BLaER1 treated with 17β-estradiol and CSF1 and Interleukin-3, amounts not matched to agents 10 nM and 100 nM (cell line): Measurements from ENCODE around the gene AKNAD1.

Experiments used
- H3K27ac ChIP-seq, 11 experiments: shearing (Covaris generic); formaldehyde crosslinking; 2 replicates each; pipeline ENCODE4 v1.8.1; 2022
- H3K27me3 ChIP-seq, 11 experiments: shearing (Covaris generic); formaldehyde crosslinking; 2 replicates each; pipeline ENCODE4 v1.8.1; 2022
- H3K36me3 ChIP-seq, 11 experiments: shearing (Covaris generic); formaldehyde crosslinking; 2 replicates each; pipeline ENCODE4 v1.8.1; 2022
- H3K4me1 ChIP-seq, 10 experiments: shearing (Covaris generic); formaldehyde crosslinking; 2 replicates each; pipeline ENCODE4 v1.8.1; 2022
- H3K4me2 ChIP-seq, 11 experiments: shearing (Covaris generic); formaldehyde crosslinking; 2 replicates each; pipeline ENCODE4 v1.8.1; 2022
- H3K4me3 ChIP-seq, 10 experiments: shearing (Covaris generic); formaldehyde crosslinking; 2 replicates each; pipeline ENCODE4 v1.8.1; 2022
- H3K9ac ChIP-seq, 11 experiments: shearing (Covaris generic); formaldehyde crosslinking; 2 replicates each; pipeline ENCODE4 v1.8.1; 2022
- H3K9me3 ChIP-seq, 11 experiments: shearing (Covaris generic); formaldehyde crosslinking; replicated peaks in 1 of 11; 2 replicates each; pipeline ENCODE4 v1.8.1; 2022
- H4K20me1 ChIP-seq, 11 experiments: shearing (Covaris generic); formaldehyde crosslinking; 2 replicates each; pipeline ENCODE4 v1.8.1; 2022
- Cebpa-rat ChIP-seq, 11 experiments: shearing (Covaris generic); IDR thresholded peaks; 2 replicates each; pipeline ENCODE4 v1.8.1; 2022

Gene AKNAD1

DNA sequence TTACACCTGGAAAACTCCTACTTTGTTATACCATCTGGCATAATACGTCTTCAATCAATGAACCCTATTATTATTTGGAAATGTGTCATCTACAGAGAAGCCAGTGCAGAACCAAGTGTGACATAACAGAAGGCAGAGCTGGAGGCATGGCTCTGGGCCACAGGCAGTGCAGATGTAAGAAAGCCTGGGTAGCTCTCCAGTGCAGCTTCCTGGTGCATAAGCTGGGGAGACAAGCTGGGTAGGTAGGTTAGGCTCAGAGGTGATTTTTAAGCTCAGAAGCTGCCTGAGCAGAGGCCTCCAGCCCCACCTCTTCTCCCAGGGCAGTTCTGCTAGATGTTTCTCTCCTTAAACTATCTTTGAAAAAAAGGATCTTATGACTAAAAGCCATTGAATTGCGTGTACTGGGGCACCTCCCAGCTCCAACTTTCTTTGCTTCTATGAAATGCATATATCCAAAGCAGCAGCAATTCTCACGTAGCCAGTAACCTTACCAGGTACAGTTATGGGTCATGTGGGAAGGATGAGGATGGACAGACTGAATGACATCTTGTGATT lies 30.7 kb downstream of the AKNAD1 start:
- Histone ChIP-seq H3K27ac (no peak overlapping the region), H3K9ac (no peak overlapping the region), H3K36me3 (no peaks in the 10 kb centered on the region), H4K20me1 (no peaks in the 10 kb centered on the region), H3K9me3 (no peaks in the 10 kb centered on the region), H3K27me3 (no peaks in the 10 kb centered on the region), H3K4me1 (peaks cover 0 to 13% (median 11%) of the 10 kb centered on the region in 10 experiments; a peak in 15 of 20 replicates), H3K4me3 (no peak overlapping the region), H3K4me2 (no peak overlapping the region)
- TF ChIP-seq Cebpa-rat (IDR thresholded peaks at IDR 0.05), result no peak

DNA sequence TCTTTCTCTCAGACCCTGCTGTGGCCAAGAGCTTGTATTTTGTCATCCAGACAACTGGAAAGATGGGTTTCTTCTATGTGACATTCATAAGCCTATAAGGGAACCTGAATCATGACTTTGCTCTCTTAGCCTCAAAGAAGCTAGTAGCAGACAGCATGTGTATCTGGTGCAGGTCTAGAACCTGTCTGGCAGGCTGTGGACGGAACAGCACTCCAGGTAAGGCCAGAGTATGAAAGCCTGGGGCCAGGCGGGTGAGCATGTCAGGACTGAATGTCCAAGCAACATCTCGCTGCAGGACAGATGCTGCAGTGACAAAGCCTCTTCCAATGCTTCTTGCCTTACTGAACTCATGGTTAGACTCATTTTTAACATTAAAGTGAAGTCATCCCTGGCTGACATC lies 32.8 kb downstream of the AKNAD1 start:
- H3K4me1 ChIP-seq, result no peaks in the 10 kb centered on the region
- H3K4me3 ChIP-seq, result no peak overlapping the region
- no peaks in the 10 kb centered on the region for H3K27me3 ChIP-seq
- no peak overlapping the region for H3K27ac ChIP-seq
- no peak overlapping the region for H3K9ac ChIP-seq
- H4K20me1 ChIP-seq, result no peaks in the 10 kb centered on the region
- H3K4me2 ChIP-seq, result no peak overlapping the region
- TF ChIP-seq Cebpa-rat (IDR thresholded peaks at IDR 0.05), result no peak
- no peaks in the 10 kb centered on the region for H3K9me3 ChIP-seq
- H3K36me3 ChIP-seq, result no peaks in the 10 kb centered on the region

DNA sequence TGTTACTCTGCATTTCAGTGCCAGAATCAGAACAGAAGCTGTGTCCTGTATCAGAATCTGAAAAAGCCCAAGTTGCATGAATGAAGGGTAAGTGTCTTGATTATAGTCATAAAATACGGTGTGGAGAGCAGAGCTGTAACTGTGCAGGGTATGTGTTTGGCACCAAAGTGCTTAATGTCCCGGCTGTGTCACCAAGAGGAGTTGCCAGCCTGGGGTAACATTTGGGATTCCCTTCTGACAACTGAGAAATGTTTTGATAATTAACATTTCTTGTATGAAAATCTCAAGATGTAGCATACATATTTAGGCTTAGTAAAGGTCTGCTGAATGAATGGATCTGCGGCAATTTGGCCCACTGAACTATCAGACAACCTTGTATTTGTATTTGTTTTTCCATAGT lies 33.3 kb downstream of the AKNAD1 start:
- Histone ChIP-seq H3K4me2 (no peak overlapping the region), H3K27me3 (no peaks in the 10 kb centered on the region), H3K36me3 (no peaks in the 10 kb centered on the region), H3K9me3 (no peaks in the 10 kb centered on the region), H3K4me3 (no peak overlapping the region), H3K27ac (no peak overlapping the region), H4K20me1 (no peaks in the 10 kb centered on the region), H3K4me1 (no peaks in the 10 kb centered on the region), H3K9ac (no peak overlapping the region)
- no peak for TF ChIP-seq Cebpa-rat (IDR thresholded peaks at IDR 0.05)

DNA sequence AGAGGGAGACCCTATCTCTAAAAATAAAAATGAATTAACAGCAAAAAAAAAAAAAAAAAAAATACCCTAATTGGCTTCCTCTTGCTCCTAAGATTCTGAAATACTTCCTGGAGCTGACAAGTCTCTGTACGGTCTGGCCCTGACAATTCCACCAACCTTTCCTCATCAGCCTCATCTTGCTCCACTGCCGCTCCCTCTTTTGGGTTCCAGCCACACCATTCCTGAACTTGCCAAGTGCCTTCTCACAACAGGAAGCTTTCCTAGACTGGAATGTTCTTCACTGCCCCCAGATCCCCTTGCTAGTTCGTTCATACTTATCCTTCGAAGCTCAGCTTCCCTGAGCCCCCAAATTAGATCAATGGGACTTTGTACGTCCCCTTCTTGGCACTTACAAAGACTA lies 37.0 kb downstream of the AKNAD1 start:
- TF ChIP-seq Cebpa-rat (IDR thresholded peaks at IDR 0.05), result no peak
- Histone ChIP-seq H3K9ac (no peak overlapping the region), H4K20me1 (no peaks in the 10 kb centered on the region), H3K4me2 (no peak overlapping the region), H3K4me1 (peaks cover 0 to 11% (median 0%) of the 10 kb centered on the region in 10 experiments; a peak in 5 of 20 replicates), H3K27ac (no peak overlapping the region), H3K9me3 (no peaks in the 10 kb centered on the region), H3K36me3 (no peaks in the 10 kb centered on the region), H3K27me3 (no peaks in the 10 kb centered on the region), H3K4me3 (no peak overlapping the region)

DNA sequence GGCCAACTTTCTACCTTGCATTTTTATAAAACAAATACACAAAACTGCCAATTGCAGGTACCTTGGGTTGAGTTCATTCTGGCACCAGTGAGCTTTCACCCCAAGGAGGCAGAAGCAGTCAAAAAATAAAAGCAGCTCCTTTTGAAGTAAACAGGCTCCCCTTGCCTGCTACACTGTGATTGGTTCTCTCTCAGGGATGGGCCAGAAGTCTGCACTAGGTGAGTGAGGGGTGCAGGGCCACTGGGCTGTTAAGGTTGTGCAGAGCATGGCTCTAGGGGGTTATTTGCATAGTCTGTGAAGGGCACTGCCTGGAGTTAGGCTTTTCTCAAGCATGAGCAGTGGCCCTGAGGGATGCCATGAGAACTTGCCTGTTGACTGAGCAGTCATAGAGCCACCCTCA lies 39.1 kb downstream of the AKNAD1 start:
- Histone ChIP-seq H4K20me1 (no peaks in the 10 kb centered on the region), H3K9me3 (no peaks in the 10 kb centered on the region), H3K27me3 (no peaks in the 10 kb centered on the region), H3K36me3 (no peaks in the 10 kb centered on the region), H3K4me2 (no peak overlapping the region), H3K4me3 (no peak overlapping the region), H3K9ac (no peak overlapping the region), H3K27ac (no peak overlapping the region), H3K4me1 (peaks cover 0 to 11% (median 0%) of the 10 kb centered on the region in 10 experiments; a peak in 5 of 20 replicates)
- TF ChIP-seq Cebpa-rat (IDR thresholded peaks at IDR 0.05), result no peak

DNA sequence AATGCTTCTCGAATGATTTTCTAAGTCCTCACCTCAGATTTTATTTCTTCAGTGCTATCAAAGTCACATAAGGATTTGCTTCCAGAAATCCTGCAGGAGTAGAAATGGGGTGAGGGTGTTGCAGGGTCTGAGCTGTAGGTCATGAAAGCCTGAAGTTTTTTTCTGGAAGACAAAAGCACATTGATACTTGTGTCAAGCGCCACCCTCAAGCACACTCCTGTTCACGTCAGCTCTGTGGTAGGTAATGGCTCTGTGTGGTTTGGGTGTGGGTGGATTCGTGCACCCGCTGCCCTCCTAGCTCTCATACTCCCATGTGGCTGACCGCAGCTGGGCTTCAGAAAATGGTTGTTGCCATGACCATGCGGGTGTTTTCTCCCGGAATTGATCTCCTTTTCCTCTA lies 39.9 kb downstream of the AKNAD1 start:
- TF ChIP-seq Cebpa-rat (IDR thresholded peaks at IDR 0.05), result no peak
- H4K20me1 ChIP-seq, result no peaks in the 10 kb centered on the region
- no peaks in the 10 kb centered on the region for H3K27me3 ChIP-seq
- H3K9ac ChIP-seq, result no peak overlapping the region
- H3K9me3 ChIP-seq, result no peaks in the 10 kb centered on the region
- peaks cover 0 to 11% (median 0%) of the 10 kb centered on the region in 10 experiments; a peak in 5 of 20 replicates for H3K4me1 ChIP-seq
- no peak overlapping the region for H3K4me2 ChIP-seq
- peaks cover 0 to 5% (median 3%) of the 10 kb centered on the region in 11 experiments; a peak in 7 of 22 replicates for H3K36me3 ChIP-seq
- H3K27ac ChIP-seq, result no peak overlapping the region
- H3K4me3 ChIP-seq, result no peak overlapping the region

DNA sequence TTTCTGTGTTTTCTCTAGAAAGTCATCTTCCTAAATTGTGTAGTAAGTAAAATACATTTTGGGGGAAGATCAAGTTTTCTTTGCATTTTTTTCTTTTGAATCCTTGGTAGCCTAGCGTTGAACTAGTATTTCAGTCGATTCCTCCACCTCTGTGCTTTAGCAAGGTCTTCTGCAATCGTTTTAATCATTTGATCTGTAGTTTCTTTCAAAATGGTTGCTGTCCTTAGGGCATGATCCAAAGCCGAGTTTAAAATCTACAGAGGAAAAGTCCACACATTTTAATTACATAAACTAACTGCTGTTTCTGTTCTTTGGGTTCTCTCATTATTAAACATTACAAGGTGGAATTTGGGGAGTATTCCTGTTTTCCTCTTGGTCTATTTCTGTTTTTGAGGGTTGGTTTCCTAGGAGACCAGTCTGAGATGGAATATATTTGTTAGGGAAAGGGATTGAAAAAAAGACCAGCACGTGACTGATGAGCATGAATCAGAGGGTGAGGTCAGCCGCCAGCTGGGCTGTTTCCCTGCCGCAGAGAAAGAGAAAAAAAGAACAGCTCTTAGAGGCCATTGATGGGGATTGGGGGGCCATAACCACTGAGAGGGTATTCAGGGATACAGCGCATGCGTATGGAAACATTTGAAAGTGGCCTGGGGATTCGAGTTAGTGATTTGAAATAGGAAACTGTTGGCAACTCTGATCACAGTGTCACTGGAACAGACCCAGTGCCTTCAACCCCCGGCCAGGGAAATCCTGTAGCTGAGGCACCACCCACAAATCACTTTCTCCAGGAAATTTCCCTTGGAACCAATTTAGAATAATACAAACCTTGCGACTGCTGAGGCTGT lies 40.6 kb downstream of the AKNAD1 start:
- Histone ChIP-seq H3K4me3 (no peak overlapping the region), H3K27ac (no peak overlapping the region), H3K27me3 (no peaks in the 10 kb centered on the region), H3K9me3 (no peaks in the 10 kb centered on the region), H4K20me1 (no peaks in the 10 kb centered on the region), H3K4me1 (peaks cover 0 to 11% (median 0%) of the 10 kb centered on the region in 10 experiments; a peak in 5 of 20 replicates), H3K4me2 (peak overlapping the region in 3 of 11 experiments; percentile 28 to 54 (median 44); a peak in 5 of 22 replicates), H3K9ac (no peak overlapping the region), H3K36me3 (peaks cover 0 to 13% (median 9%) of the 10 kb centered on the region in 11 experiments; a peak in 12 of 22 replicates)
- no peak for TF ChIP-seq Cebpa-rat (IDR thresholded peaks at IDR 0.05)

DNA sequence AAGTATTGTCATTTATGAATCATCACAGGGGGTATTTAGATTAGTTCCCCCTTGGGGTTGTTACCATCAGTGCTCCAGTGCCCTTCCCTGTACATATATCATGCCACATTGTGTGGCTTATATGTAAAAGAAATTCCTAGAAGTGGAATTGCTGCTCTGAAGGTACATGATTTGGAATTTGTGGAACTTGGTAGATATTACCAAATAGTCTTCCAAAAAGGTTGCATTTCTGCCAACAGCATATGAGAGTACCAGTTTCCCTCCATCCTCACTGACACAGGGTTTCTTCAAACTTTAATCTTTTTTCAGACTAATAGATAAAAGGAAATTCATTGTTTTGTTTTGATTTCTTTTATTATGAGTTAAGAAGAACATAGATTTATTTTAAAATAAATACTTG lies 41.3 kb downstream of the AKNAD1 start:
- Histone ChIP-seq H3K4me2 (no peak overlapping the region), H3K27me3 (no peaks in the 10 kb centered on the region), H3K9me3 (no peaks in the 10 kb centered on the region), H3K36me3 (peaks cover 0 to 18% (median 14%) of the 10 kb centered on the region in 11 experiments; a peak in 13 of 22 replicates), H3K4me3 (no peak overlapping the region), H3K4me1 (peaks cover 0 to 11% (median 0%) of the 10 kb centered on the region in 10 experiments; a peak in 5 of 20 replicates), H3K9ac (no peak overlapping the region), H3K27ac (no peak overlapping the region), H4K20me1 (no peaks in the 10 kb centered on the region)
- TF ChIP-seq Cebpa-rat (IDR thresholded peaks at IDR 0.05), result no peak

DNA sequence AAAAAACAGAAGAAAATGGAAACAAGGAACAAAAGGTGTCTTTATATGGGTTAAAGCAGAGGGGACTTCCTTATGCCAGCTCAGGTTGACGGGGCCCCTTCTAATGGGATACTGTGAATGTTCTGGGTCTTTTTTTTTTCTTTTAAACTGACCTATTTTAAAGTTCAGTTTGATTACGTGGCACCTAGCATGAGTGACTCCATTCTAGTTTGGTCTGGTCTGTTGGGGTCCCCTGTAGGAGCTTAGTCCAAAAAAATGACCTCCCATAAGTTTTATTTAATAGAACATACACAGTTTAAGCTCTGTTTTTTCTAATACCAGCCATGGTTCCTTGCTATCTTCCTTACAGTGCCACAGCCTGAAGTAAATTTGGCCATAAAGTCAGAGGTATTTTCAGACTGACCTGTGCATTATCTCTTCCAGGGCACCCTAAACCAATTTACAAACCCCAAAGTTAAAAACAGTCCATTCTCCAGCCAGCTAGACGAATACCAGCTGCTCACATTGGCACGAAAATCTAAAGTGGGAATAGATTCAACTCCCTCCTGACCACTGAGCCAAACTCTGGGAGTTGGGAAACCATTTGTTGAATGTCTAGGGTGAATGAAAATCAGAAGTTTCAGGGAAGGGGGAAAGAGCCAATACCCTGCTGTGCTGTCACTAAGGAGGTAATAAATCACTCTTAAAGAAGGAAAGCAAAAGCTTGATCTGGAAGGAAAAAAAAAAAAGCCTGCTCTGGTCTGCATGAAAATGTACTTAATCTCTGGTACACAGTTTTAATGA lies 42.4 kb downstream of the AKNAD1 start:
- Histone ChIP-seq H3K4me1 (peaks cover 0 to 11% (median 0%) of the 10 kb centered on the region in 10 experiments; a peak in 5 of 20 replicates), H3K27ac (no peak overlapping the region), H4K20me1 (no peaks in the 10 kb centered on the region), H3K36me3 (peaks cover 0 to 28% (median 22%) of the 10 kb centered on the region in 11 experiments; a peak in 15 of 22 replicates), H3K27me3 (no peaks in the 10 kb centered on the region), H3K4me3 (no peak overlapping the region), H3K9ac (no peak overlapping the region), H3K4me2 (no peak overlapping the region), H3K9me3 (no peaks in the 10 kb centered on the region)
- TF ChIP-seq Cebpa-rat (IDR thresholded peaks at IDR 0.05), result no peak
